HepG2 (cell line): ENCODE measurements around the gene CD72. TPM values are rescaled to one million over a fixed set of nuclear protein-coding genes. Genes with fewer than 3 reads are reported as not detected.

Experiments used
- ARID5B ChIP-seq: IDR thresholded peaks from 2 replicates; pipeline ENCODE4 v1.4.0; 2020; ENCODE audit warnings: mild to moderate bottlenecking, missing genetic modification reagents
- DDIT3 ChIP-seq: sonication (generic); formaldehyde crosslinking; IDR thresholded peaks from 2 replicates; pipeline ENCODE4 v1.4.0; 2020; ENCODE audit warnings: mild to moderate bottlenecking, missing genetic modification reagents
- ELF4 ChIP-seq: sonication (generic); formaldehyde crosslinking; IDR thresholded peaks from 2 replicates; pipeline ENCODE4 v1.5.0; 2020; ENCODE audit warnings: missing genetic modification reagents, mild to moderate bottlenecking, moderate library complexity, borderline replicate concordance
- HDAC2 ChIP-seq: sonication (generic); formaldehyde crosslinking; IDR thresholded peaks from 2 replicates; pipeline ENCODE4 v1.4.0; 2020; ENCODE audit warnings: missing genetic modification reagents
- MLXIP ChIP-seq: sonication (generic); formaldehyde crosslinking; IDR thresholded peaks from 2 replicates; pipeline ENCODE4 v1.9.0; 2021; ENCODE audit warnings: missing genetic modification reagents, borderline replicate concordance
- MZF1 ChIP-seq: sonication (generic); formaldehyde crosslinking; IDR thresholded peaks from 2 replicates; pipeline ENCODE4 v1.8.1; 2023; ENCODE audit warnings: mild to moderate bottlenecking, missing genetic modification reagents, borderline replicate concordance
- NFIC ChIP-seq: IDR thresholded peaks from 2 replicates; pipeline ENCODE4 v1.6.1; 2012; ENCODE audit warnings: mild to moderate bottlenecking, low read length, inconsistent platforms
- PCBP1 ChIP-seq: fragments of 200-400 bp; formaldehyde crosslinking; IDR thresholded peaks from 2 replicates; pipeline ENCODE4 v1.6.1; 2017; ENCODE audit warnings: mild to moderate bottlenecking, low read depth, low read length, borderline replicate concordance
- PHF20 ChIP-seq: sonication (generic); formaldehyde crosslinking; IDR thresholded peaks from 2 replicates; pipeline ENCODE4 v1.5.0; 2020; ENCODE audit warnings: mild to moderate bottlenecking, missing genetic modification reagents
- SAP130 ChIP-seq: IDR thresholded peaks from 2 replicates; pipeline ENCODE4 v1.6.1; 2016; ENCODE audit warnings: low read depth
- TCF7L2 ChIP-seq: IDR thresholded peaks from 2 replicates; pipeline ENCODE4 v1.6.1; 2011; ENCODE audit warnings: mild to moderate bottlenecking, low read depth, low read length, moderate library complexity
- ZNF143 ChIP-seq: sonication (generic); formaldehyde crosslinking; IDR thresholded peaks from 2 replicates; pipeline ENCODE4 v1.4.0; 2020; ENCODE audit warnings: missing genetic modification reagents
- ZNF251 ChIP-seq: sonication (generic); formaldehyde crosslinking; IDR thresholded peaks from 2 replicates; pipeline ENCODE4 v1.9.0; 2021; ENCODE audit warnings: mild to moderate bottlenecking, missing genetic modification reagents
- ZNF256 ChIP-seq: sonication (generic); formaldehyde crosslinking; conservative IDR thresholded peaks from 2 replicates; pipeline ENCODE4 v1.4.0; 2020; ENCODE audit warnings: missing genetic modification reagents
- ZNF331 ChIP-seq: sonication (generic); formaldehyde crosslinking; IDR thresholded peaks from 2 replicates; pipeline ENCODE4 v1.4.0; 2020; ENCODE audit warnings: missing genetic modification reagents
- ZNF510 ChIP-seq: sonication (generic); formaldehyde crosslinking; IDR thresholded peaks from 2 replicates; pipeline ENCODE4 v1.4.0; 2020; ENCODE audit warnings: low read depth, mild to moderate bottlenecking, missing genetic modification reagents
- ZNF782 ChIP-seq: sonication (generic); formaldehyde crosslinking; IDR thresholded peaks from 2 replicates; pipeline ENCODE4 v1.4.0; 2020; ENCODE audit warnings: missing genetic modification reagents, mild to moderate bottlenecking, borderline replicate concordance
- polyA plus RNA-seq, 8 experiments: library from polyadenylated mRNA; depleted of rRNA in 3 of 8; stranded (reverse) in 7 of 8; unstranded in 1 of 8; fragments of >200 nt; fragmentation: Illumina TruSeq in 4 of 8; extraction: Trizol in 4 of 8; gene quantifications; 2 replicates each; pipeline versions ENCODE4 v1.2.1 to v1.2.3, GENCODE V29; 2011 to 2016; ENCODE audit warnings: low read depth in 4 of 8, missing spikeins in 1 of 8, mixed read lengths in 1 of 8; ENCODE audit not compliant: insufficient read depth in 1 of 8
- total RNA-seq, 5 experiments: library from RNA; depleted of rRNA; stranded (reverse); fragments of >200 nt; fragmentation: Illumina TruSeq; extraction: Trizol; gene quantifications; 2 replicates each; pipeline ENCODE4 v1.2.3, GENCODE V29; 2016; ENCODE audit warnings: low read depth in 1 of 5
- TF ChIP-seq, protein P1 (sequence below): sonication (generic); formaldehyde crosslinking; IDR thresholded peaks from 2 replicates; pipeline ENCODE4 v1.5.0; 2020; ENCODE audit warnings: missing genetic modification reagents
- TF ChIP-seq, protein P2 (sequence below): sonication (generic); formaldehyde crosslinking; IDR thresholded peaks from 2 replicates; pipeline ENCODE4 v1.8.0; 2022; ENCODE audit warnings: missing genetic modification reagents, mild to moderate bottlenecking, inconsistent platforms, borderline replicate concordance

The CD72 gene
- total and polyA plus RNA-seq, 2 of the 13 experiments (the other 11 are each of a cell fraction or from before 2014, with no cell fraction given): 0.18 to 1.1 TPM

DNA sequence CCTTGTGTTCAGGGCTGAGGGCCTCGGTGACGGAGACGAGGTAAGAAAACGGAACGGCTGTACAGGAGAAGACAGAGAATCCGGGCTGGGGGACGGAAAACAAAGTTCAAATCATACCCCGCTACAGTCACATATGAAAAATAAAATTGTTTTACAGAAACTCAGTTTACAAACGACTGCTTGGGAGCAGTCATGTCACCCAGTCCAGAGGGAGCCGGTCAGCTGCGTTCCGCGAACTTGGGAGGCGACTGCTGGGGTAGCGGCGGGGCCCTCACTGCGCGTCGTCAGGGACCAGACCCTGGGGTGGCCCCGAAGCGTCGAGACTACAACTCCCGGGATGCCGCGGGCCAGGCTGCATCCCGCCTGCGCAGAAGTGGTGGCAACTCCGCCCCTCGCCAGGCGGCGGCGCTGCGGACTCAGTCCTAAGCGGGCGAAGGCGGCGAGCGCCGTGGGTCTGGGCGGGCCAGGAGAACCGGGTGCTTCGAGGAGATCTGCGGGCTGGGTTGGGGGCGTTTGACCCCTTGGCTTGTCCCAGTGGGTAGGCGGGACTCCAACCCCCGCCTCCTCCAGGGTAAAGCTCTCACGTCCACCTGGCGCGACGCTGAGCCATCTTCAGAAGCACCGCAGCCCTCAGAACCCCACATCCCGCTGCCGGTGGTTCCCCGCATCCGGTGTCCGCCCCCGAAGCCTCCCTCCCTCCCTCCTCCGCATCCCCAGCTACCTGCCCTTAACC, 28.5 kb upstream of the CD72 start (continued):
- no peak for TF ChIP-seq DDIT3 (CRISPR knock-in tag)
- peak; percentile 37; the same call in 1 of the 2 replicates for TF ChIP-seq ARID5B
- peak; percentile 97 for TF ChIP-seq ZNF143 (CRISPR knock-in tag)
- no peak for TF ChIP-seq NFIC
- no peak for TF ChIP-seq MLXIP (CRISPR knock-in tag)
- TF ChIP-seq ZNF510: no peak
- TF ChIP-seq ZNF782 (CRISPR knock-in tag): no peak
- peak; percentile 61; the same call in 1 of the 2 replicates for TF ChIP-seq ZNF331 (CRISPR knock-in tag)
- TF ChIP-seq SAP130 (CRISPR knock-in tag): peak; percentile 68; the same call in 1 of the 2 replicates
- TF ChIP-seq ZNF256 (CRISPR knock-in tag): no peak
- no peak for TF ChIP-seq MZF1
- TF ChIP-seq ELF4: no peak
- TF ChIP-seq, protein P1, sequence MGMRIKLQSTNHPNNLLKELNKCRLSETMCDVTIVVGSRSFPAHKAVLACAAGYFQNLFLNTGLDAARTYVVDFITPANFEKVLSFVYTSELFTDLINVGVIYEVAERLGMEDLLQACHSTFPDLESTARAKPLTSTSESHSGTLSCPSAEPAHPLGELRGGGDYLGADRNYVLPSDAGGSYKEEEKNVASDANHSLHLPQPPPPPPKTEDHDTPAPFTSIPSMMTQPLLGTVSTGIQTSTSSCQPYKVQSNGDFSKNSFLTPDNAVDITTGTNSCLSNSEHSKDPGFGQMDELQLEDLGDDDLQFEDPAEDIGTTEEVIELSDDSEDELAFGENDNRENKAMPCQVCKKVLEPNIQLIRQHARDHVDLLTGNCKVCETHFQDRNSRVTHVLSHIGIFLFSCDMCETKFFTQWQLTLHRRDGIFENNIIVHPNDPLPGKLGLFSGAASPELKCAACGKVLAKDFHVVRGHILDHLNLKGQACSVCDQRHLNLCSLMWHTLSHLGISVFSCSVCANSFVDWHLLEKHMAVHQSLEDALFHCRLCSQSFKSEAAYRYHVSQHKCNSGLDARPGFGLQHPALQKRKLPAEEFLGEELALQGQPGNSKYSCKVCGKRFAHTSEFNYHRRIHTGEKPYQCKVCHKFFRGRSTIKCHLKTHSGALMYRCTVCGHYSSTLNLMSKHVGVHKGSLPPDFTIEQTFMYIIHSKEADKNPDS (CRISPR knock-in tag): no peak
- TF ChIP-seq, protein P2, sequence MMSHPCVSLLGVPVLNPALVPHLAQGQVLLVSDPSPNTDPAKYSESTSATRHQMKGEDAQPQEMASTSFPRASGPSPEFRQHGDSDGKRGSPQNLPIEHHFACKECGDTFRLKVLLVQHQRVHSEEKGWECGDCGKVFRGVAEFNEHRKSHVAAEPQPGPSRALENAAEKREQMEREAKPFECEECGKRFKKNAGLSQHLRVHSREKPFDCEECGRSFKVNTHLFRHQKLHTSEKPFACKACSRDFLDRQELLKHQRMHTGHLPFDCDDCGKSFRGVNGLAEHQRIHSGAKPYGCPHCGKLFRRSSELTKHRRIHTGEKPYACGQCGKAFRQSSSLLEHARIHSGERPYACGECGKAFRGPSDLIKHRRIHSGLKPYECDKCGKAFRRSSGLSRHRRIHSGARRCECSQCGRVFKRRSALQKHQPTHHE (CRISPR knock-in tag): no peak
- TF ChIP-seq ZNF251 (CRISPR knock-in tag): no peak
- no peak for TF ChIP-seq TCF7L2
- TF ChIP-seq PHF20 (CRISPR knock-in tag): peak; percentile 31; the same call in 1 of the 2 replicates
- TF ChIP-seq HDAC2 (CRISPR knock-in tag): peak; percentile 57
- 0 out of 2 replicates have a peak, but pooled peaks have one; percentile 65 for TF ChIP-seq PCBP1
